ENCODE data around the gene BNC1.

- TF ChIP-seq, protein P1, sequence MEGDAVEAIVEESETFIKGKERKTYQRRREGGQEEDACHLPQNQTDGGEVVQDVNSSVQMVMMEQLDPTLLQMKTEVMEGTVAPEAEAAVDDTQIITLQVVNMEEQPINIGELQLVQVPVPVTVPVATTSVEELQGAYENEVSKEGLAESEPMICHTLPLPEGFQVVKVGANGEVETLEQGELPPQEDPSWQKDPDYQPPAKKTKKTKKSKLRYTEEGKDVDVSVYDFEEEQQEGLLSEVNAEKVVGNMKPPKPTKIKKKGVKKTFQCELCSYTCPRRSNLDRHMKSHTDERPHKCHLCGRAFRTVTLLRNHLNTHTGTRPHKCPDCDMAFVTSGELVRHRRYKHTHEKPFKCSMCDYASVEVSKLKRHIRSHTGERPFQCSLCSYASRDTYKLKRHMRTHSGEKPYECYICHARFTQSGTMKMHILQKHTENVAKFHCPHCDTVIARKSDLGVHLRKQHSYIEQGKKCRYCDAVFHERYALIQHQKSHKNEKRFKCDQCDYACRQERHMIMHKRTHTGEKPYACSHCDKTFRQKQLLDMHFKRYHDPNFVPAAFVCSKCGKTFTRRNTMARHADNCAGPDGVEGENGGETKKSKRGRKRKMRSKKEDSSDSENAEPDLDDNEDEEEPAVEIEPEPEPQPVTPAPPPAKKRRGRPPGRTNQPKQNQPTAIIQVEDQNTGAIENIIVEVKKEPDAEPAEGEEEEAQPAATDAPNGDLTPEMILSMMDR (IDR thresholded peaks at IDR 0.05; ENCODE audit: insufficient read depth, low read depth, low read length): no peak
- no peak for TF ChIP-seq EZH2 (IDR thresholded peaks at IDR 0.05; ENCODE audit: insufficient read depth, low read length)
These were observed 37.6 kb upstream of the BNC1 start for GRCh38 chr15:83322061-83322460.

Data from astrocyte (in vitro differentiated cells and primary cell).